GM21619 (cell line): ENCODE data around the gene ENTPD8.

Experiments
- ATAC-seq: cut with Tn5 transposase; IDR thresholded peaks from one replicate; pipeline ENCODE4 v1.9.1; 2021; ENCODE audit not compliant: unreplicated experiment

ENTPD8 gene

GRCh38 chr9:137449081-137449844, 8.1 kb upstream of the ENTPD8 start:
- ATAC-seq = no peak

GRCh38 chr9:137448602-137448962, 7.4 kb upstream of the ENTPD8 start:
- no peak for ATAC-seq

GRCh38 chr9:137447722-137448601, 6.8 kb upstream of the ENTPD8 start:
- ATAC-seq = no peak

- no peak for ATAC-seq
Measured at GRCh38 chr9:137446851-137447471, 5.8 kb upstream of the ENTPD8 start.

- no peak for ATAC-seq
Measured at GRCh38 chr9:137445930-137446431, 4.8 kb upstream of the ENTPD8 start.

GRCh38 chr9:137445275-137445807, 4.2 kb upstream of the ENTPD8 start:
- no peak for ATAC-seq

GRCh38 chr9:137444106-137444790, 3.1 kb upstream of the ENTPD8 start:
- ATAC-seq = no peak

GRCh38 chr9:137441935-137442321, 771 bp upstream of the ENTPD8 start:
- no peak for ATAC-seq

- no peak for ATAC-seq
Measured at GRCh38 chr9:137439158-137439714, 1.9 kb downstream of the ENTPD8 start.

- no peak for ATAC-seq
Measured at GRCh38 chr9:137438591-137439157, 2.5 kb downstream of the ENTPD8 start.

- ATAC-seq = no peak
Measured at GRCh38 chr9:137437691-137438590, 3.2 kb downstream of the ENTPD8 start.

GRCh38 chr9:137436761-137437600, 4.2 kb downstream of the ENTPD8 start:
- ATAC-seq = no peak

- no peak for ATAC-seq
Measured at GRCh38 chr9:137435980-137436760, 5.0 kb downstream of the ENTPD8 start.

- ATAC-seq = no peak
Measured at GRCh38 chr9:137435381-137435891, 5.7 kb downstream of the ENTPD8 start.

GRCh38 chr9:137434498-137435380, 6.4 kb downstream of the ENTPD8 start:
- no peak for ATAC-seq

- no peak for ATAC-seq
Measured at GRCh38 chr9:137433916-137434431, 7.2 kb downstream of the ENTPD8 start.
